Fibroblast of lung (primary cell): ENCODE results near the gene MTHFD1.

ENCODE experiments used
- EZH2 ChIP-seq: IDR thresholded peaks from 2 replicates; pipeline ENCODE4 v1.5.1; 2012; ENCODE audit warnings: low read length, control low read depth, mild to moderate bottlenecking; ENCODE audit errors: missing control alignments
- TF ChIP-seq, protein P1 (sequence below), 2 donors: IDR thresholded peaks in 1 of 2; conservative IDR thresholded peaks in 1 of 2; 1 replicate in 1 of 2; 2 replicates in 1 of 2; pipeline ENCODE4 v1.5.1; 2011 to 2012; ENCODE audit warnings: low read length in 2 of 2, control low read depth in 1 of 2, inconsistent platforms in 1 of 2, low read depth in 1 of 2, mild to moderate bottlenecking in 1 of 2

- TF ChIP-seq, protein P1, sequence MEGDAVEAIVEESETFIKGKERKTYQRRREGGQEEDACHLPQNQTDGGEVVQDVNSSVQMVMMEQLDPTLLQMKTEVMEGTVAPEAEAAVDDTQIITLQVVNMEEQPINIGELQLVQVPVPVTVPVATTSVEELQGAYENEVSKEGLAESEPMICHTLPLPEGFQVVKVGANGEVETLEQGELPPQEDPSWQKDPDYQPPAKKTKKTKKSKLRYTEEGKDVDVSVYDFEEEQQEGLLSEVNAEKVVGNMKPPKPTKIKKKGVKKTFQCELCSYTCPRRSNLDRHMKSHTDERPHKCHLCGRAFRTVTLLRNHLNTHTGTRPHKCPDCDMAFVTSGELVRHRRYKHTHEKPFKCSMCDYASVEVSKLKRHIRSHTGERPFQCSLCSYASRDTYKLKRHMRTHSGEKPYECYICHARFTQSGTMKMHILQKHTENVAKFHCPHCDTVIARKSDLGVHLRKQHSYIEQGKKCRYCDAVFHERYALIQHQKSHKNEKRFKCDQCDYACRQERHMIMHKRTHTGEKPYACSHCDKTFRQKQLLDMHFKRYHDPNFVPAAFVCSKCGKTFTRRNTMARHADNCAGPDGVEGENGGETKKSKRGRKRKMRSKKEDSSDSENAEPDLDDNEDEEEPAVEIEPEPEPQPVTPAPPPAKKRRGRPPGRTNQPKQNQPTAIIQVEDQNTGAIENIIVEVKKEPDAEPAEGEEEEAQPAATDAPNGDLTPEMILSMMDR (conservative IDR thresholded peaks at IDR 0.05 in 1 of 2, IDR thresholded peaks at IDR 0.05 in 1 of 2; ENCODE audit: low read depth in 1 of 2, low read length in 2 of 2), result no peak
- TF ChIP-seq EZH2, result no peak
These were observed 79.4 kb downstream of the MTHFD1 start for GRCh38 chr14:64467566-64467965.
